K562 (cell line): ENCODE data around the gene SNTG2. TPM values are rescaled to one million over a fixed set of nuclear protein-coding genes. Genes with fewer than 3 reads are reported as not detected.

Experiments
- ATAC-seq: fragments of 200-7000 bp; cut with Tn5 transposase; 3 replicates; pipeline ENCODE4 v1.9.1; 2020; ENCODE audit warnings: moderate library complexity
- BruUV-seq: library from RNA; stranded (reverse); fragments of 400-500 nt; replicated peaks from 2 replicates; lab custom pipeline; 2021; lab: Mats Ljungman, UMichigan
- CTCF ChIA-PET: fragments of 300-600 bp; formaldehyde crosslinking; extraction: SDS; loops from one replicate; lab custom pipeline; 2021; ENCODE audit warnings: low intra/inter-chr PET ratio; lab: Yijun Ruan, JAX
- POLR2A ChIA-PET: fragments of 300-600, 350-650 bp; sonication (Branson Sonifier 250); formaldehyde crosslinking; extraction: SDS; loops from one replicate; lab custom pipeline; 2021; ENCODE audit warnings: antibody characterized with exemption, inconsistent platforms; lab: Yijun Ruan, JAX
- DNase-seq, 4 experiments: peaks; one replicate each; pipeline versions ENCODE4 v3.0.0 to v3.0.0-alpha.2; 2011 to 2018; ENCODE audit warnings: low spot score in 3 of 4, mixed read lengths in 3 of 4; ENCODE audit errors: extremely low read depth in 1 of 4
- FAIRE-seq: peaks from 2 replicates; lab custom pipeline; 2011; peaks lifted over from hg19 to GRCh38; lab: Jason Lieb, UNC
- H2AFZ ChIP-seq: 2 replicates; pipeline ENCODE4 v1.6.0; 2011; ENCODE audit warnings: low read depth, low read length, control low read depth, inconsistent platforms
- H3K27ac ChIP-seq: fragments of 200-600 bp; 3 replicates; pipeline ENCODE4 v1.8.0; 2011; ENCODE audit warnings: low read depth, mild to moderate bottlenecking, control low read depth, inconsistent platforms, low read length, moderate library complexity, mixed read lengths; ENCODE audit errors: extremely low read depth
- H3K27me3 ChIP-seq, 2 experiments: fragments of 300-600 bp in 1 of 2; 2 replicates in 1 of 2; 3 replicates in 1 of 2; pipeline versions ENCODE4 v1.6.0 to v1.8.0; 2011; ENCODE audit warnings: inconsistent platforms in 2 of 2, low read length in 2 of 2, mild to moderate bottlenecking in 1 of 2, mixed read lengths in 1 of 2, moderate library complexity in 1 of 2; ENCODE audit not compliant: control insufficient read depth in 2 of 2, insufficient read depth in 2 of 2
- H3K36me3 ChIP-seq: fragments of 300-600 bp; 3 replicates; pipeline ENCODE4 v1.8.0; 2011; ENCODE audit warnings: mild to moderate bottlenecking, low read length, inconsistent platforms; ENCODE audit not compliant: control insufficient read depth, insufficient read depth
- H3K4me1 ChIP-seq, 2 experiments: fragments of 200-600 bp in 1 of 2; replicated peaks in 1 of 2; 2 replicates in 1 of 2; 3 replicates in 1 of 2; pipeline versions ENCODE4 v1.5.1 to v1.8.0; 2011; ENCODE audit warnings: inconsistent platforms in 2 of 2, low read length in 2 of 2, mild to moderate bottlenecking in 1 of 2, mixed read lengths in 1 of 2, moderate library complexity in 1 of 2; ENCODE audit not compliant: control insufficient read depth in 2 of 2, insufficient read depth in 2 of 2
- H3K4me2 ChIP-seq: 2 replicates; pipeline ENCODE4 v1.6.1; 2011; ENCODE audit warnings: low read length, control low read depth, inconsistent platforms, mixed read lengths; ENCODE audit not compliant: insufficient read depth
- H3K4me3 ChIP-seq: fragments of 200-600 bp; sonication (generic), shearing (Covaris generic); 2 replicates; pipeline ENCODE4 v1.5.1; 2016; ENCODE audit warnings: control low read depth, inconsistent platforms
- H3K79me2 ChIP-seq: fragments of 200-600 bp; 3 replicates; pipeline ENCODE4 v1.8.0; 2011; ENCODE audit warnings: low read length, inconsistent platforms; ENCODE audit not compliant: control insufficient read depth, insufficient read depth
- H3K9ac ChIP-seq, 2 experiments: 2 replicates each; pipeline versions ENCODE4 v1.6.0 to v1.6.1; 2011; ENCODE audit warnings: low read depth in 2 of 2, low read length in 2 of 2, control low read depth in 1 of 2, inconsistent platforms in 1 of 2, mild to moderate bottlenecking in 1 of 2, mixed read lengths in 1 of 2; ENCODE audit not compliant: insufficient read depth in 1 of 2
- H3K9me1 ChIP-seq: one replicate; pipeline ENCODE4 v1.6.0; 2011; ENCODE audit warnings: inconsistent platforms, mild to moderate bottlenecking, low read length, moderate library complexity; ENCODE audit not compliant: control insufficient read depth, insufficient read depth
- H3K9me3 ChIP-seq: replicated peaks from 2 replicates; pipeline ENCODE4 v1.5.1; 2011; ENCODE audit warnings: low read depth, low read length, inconsistent platforms; ENCODE audit not compliant: control insufficient read depth, insufficient read depth
- H4K20me1 ChIP-seq: replicated peaks from 2 replicates; pipeline ENCODE4 v1.6.1; 2011; ENCODE audit warnings: low read length, inconsistent platforms, mixed read lengths; ENCODE audit not compliant: control insufficient read depth, insufficient read depth
- ASH1L ChIP-seq: fragments of 450-650 bp; IDR thresholded peaks from 2 replicates; pipeline ENCODE4 v1.6.1; 2018; ENCODE audit warnings: borderline replicate concordance, mild to moderate bottlenecking, low read depth; ENCODE audit not compliant: partially characterized antibody
- MAFG ChIP-seq: fragments of 450-650 bp; conservative IDR thresholded peaks from 2 replicates; pipeline ENCODE4 v1.6.1; 2016; ENCODE audit warnings: missing genetic modification characterization, missing compliant biosample characterization
- WGBS: fragments of 100-300 bp; shearing (Covaris generic); methylation state at CpG from one replicate; pipeline ENCODE4 v1.1.6; 2016; ENCODE audit warnings: low coverage, mixed read lengths; ENCODE audit not compliant: insufficient coverage; ENCODE audit errors: missing lambda C conversion rate; 5-methylcytosine and 5-hydroxymethylcytosine counted together
- in situ Hi-C: fragments of 300-500 bp; cut with MboI; formaldehyde crosslinking; loops from 4 replicates; pipeline ENCODE4 v1.15.0; 2018; ENCODE audit warnings: inconsistent platforms, mixed read lengths
- intact Hi-C: fragments of 100-400 bp; cut with micrococcal nuclease; formaldehyde crosslinking; loops from 2 replicates; pipeline ENCODE4 v1.14.2; 2022
- polyA plus RNA-seq, 8 experiments: library from polyadenylated mRNA; depleted of rRNA in 4 of 8; stranded (reverse) in 5 of 8; unstranded in 3 of 8; fragments of >200 nt; fragmentation: Nextera tagmentation in 2 of 8; fragmentation: Illumina TruSeq in 1 of 8; extraction: Ambion mirVana in 2 of 8; extraction: Trizol in 1 of 8; gene quantifications; 2 replicates each; pipeline versions ENCODE4 v1.2.1 to v1.2.3, GENCODE V29; 2011 to 2014; ENCODE audit warnings: inconsistent platforms in 1 of 8, missing spikeins in 1 of 8
- total RNA-seq, 7 experiments: library from RNA; depleted of rRNA in 6 of 7; stranded (reverse); fragments of >200 nt in 6 of 7; fragmentation: Illumina TruSeq in 2 of 7; extraction: Trizol in 2 of 7; gene quantifications; 2 replicates each; pipeline versions ENCODE4 v1.2.1 to v1.2.3, GENCODE V29; 2011 to 2021; ENCODE audit warnings: low replicate concordance in 1 of 7
- TF ChIP-seq, protein P1 (sequence below), 2 experiments: fragments of 450-650 bp; IDR thresholded peaks; 2 replicates each; pipeline ENCODE4 v1.6.1; 2016; ENCODE audit warnings: mild to moderate bottlenecking in 2 of 2, borderline replicate concordance in 1 of 2, low read depth in 1 of 2, moderate library complexity in 1 of 2

The SNTG2 gene
- total and polyA plus RNA-seq, 9 of the 15 experiments (the other 6 are each of a cell fraction or from before 2014, with no cell fraction given), result not detected

DNA sequence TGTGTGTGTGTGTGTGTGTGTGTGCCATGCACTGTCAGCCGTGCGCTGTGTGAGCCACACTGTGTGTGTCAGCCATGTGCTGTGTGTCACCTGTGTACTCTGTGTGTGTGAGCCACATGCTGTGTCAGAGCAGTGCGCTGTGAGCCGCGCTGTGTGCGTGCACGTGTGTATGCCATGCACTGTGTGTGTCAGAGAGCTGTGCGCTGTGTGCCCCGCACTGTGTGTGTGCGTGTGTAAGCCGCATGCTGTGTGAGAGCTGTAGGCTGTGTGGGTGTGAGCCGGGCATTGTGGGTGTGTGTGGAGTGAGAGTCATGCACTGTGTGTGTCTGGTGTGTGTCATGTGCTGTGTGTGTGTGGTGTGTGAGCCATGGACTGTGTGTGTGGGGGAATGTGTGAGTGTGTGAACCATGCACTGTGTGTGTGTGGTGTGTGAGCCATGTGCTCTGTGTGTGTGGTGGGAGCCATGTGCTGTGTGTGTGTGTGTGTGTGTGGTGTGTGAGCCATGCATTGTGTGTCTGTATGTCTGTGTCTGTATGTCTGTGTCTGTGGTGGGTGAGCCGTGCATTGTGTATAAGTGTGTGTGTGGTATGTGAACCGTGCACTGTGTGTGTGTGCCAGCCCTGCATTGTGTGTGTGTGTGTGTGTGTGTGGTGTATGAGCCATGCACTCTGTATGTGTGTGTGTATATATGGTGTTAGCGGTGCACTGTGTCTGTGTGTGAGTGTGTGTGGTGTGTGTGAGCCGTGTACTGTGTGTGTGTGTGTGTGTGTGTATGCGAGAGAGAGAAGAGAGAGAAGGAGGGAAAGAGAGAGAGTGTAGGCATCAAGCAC, 356.3 kb downstream of the SNTG2 start:
- Histone ChIP-seq H3K4me3 (no peak overlapping the region), H4K20me1 (no peaks in the 10 kb centered on the region), H3K9me3 (no peaks in the 10 kb centered on the region), H3K4me1 (no peaks in the 10 kb centered on the region), H2AFZ (no peak overlapping the region), H3K9me1 (no peaks in the 10 kb centered on the region), H3K36me3 (no peaks in the 10 kb centered on the region), H3K79me2 (no peaks in the 10 kb centered on the region), H3K4me2 (no peak overlapping the region), H3K9ac (no peak overlapping the region), H3K27me3 (peaks cover 2 to 25% of the 10 kb centered on the region in 2 experiments; a peak in 3 of 5 replicates), H3K27ac (no peak overlapping the region)
- POLR2A ChIA-PET, result no interaction called here
- in situ Hi-C loops (no loop called here), intact Hi-C loops (no loop called here)
- TF ChIP-seq ASH1L (no peak), MAFG (tag) (no peak)
- TF ChIP-seq, protein P1, sequence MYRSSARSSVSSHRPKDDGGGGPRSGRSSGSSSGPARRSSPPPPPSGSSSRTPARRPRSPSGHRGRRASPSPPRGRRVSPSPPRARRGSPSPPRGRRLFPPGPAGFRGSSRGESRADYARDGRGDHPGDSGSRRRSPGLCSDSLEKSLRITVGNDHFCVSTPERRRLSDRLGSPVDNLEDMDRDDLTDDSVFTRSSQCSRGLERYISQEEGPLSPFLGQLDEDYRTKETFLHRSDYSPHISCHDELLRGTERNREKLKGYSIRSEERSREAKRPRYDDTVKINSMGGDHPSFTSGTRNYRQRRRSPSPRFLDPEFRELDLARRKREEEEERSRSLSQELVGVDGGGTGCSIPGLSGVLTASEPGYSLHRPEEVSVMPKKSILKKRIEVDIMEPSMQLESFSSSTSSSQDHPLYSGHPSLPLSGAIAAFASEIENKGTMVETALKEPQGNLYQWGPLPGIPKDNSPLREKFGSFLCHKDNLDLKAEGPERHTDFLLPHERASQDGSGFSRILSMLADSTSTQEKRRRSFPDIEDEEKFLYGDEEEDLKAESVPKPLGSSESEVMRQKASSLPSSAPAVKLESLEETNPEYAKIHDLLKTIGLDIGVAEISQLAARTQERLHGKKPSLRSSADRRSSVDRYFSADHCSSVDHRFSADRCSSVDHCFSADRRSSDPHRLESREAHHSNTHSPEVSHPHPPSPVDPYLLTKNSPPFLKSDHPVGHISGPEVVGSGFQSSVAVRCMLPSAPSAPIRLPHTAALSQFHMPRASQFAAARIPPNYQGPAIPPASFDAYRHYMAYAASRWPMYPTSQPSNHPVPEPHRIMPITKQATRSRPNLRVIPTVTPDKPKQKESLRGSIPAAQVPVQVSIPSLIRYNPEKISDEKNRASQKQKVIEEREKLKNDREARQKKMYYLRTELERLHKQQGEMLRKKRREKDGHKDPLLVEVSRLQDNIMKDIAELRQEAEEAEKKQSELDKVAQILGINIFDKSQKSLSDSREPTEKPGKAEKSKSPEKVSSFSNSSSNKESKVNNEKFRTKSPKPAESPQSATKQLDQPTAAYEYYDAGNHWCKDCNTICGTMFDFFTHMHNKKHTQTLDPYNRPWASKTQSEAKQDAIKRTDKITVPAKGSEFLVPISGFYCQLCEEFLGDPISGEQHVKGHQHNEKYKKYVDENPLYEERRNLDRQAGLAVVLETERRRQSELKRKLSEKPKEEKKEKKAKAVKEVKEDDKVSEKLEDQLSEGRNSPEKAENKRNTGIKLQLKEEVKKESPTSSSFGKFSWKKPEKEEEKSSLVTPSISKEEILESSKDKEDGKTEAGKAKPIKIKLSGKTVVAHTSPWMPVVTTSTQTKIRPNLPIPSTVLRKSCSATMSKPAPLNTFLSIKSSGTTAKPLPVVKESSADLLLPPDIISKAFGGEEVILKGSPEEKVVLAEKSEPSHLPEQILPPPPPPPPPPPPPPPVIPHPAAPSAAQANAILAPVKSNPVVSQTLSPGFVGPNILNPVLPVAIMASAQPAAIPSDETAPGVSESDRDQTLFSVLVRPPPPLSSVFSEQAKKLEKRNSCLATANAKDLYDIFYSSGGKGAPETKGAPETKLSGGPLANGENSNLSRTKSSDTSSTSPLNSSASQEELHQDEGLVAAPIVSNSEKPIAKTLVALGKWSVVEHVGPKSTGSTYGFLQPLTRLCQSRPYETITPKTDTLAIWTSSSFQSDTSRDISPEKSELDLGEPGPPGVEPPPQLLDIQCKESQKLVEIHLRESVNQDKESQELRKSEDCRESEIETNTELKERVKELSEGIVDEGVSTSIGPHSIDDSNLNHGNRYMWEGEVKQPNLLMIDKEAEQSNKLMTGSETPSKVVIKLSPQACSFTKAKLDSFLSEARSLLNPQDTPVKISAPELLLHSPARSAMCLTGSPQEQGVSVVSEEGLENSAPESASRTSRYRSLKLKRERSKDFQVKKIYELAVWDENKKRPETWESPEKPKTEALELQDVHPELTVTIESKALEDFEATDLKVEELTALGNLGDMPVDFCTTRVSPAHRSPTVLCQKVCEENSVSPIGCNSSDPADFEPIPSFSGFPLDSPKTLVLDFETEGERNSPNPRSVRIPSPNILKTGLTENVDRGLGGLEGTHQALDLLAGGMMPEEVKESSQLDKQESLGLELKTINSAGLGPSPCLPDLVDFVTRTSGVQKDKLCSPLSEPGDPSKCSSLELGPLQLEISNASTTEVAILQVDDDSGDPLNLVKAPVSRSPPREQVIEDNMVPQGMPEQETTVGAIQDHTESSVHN (IDR thresholded peaks at IDR 0.05; ENCODE audit: borderline replicate concordance in 1 of 2, low read depth in 1 of 2), result no peak
- ATAC-seq, result no peak
- BruUV-seq, result no TSS peak
- no peak for DNase-seq
- 3% methylated on average over 15 of the region's 17 CpGs for WGBS
- CTCF ChIA-PET, result no interaction called here
- FAIRE-seq, result no peak
